H9 (cell line): Measurements from ENCODE around the gene SP140L. TPM values are rescaled to one million over a fixed set of nuclear protein-coding genes. Genes with fewer than 3 reads are reported as not detected.

Experiments
- DNase-seq: peaks from one replicate; pipeline ENCODE4 v3.0.0-alpha.2; 2017
- H2AFZ ChIP-seq: one replicate; pipeline ENCODE4 v1.6.1; 2013; ENCODE audit warnings: mild to moderate bottlenecking, low read length, control low read depth, moderate library complexity
- H2AK5ac ChIP-seq: 2 replicates; pipeline ENCODE4 v1.6.1; 2013; ENCODE audit warnings: low read length, control low read depth, mixed read lengths; ENCODE audit not compliant: insufficient read length
- H2BK120ac ChIP-seq: one replicate; pipeline ENCODE4 v1.6.1; 2013; ENCODE audit warnings: low read depth, mild to moderate bottlenecking, low read length, control low read depth, inconsistent platforms; ENCODE audit not compliant: poor library complexity, severe bottlenecking
- H2BK12ac ChIP-seq: 2 replicates; pipeline ENCODE4 v1.6.1; 2013; ENCODE audit warnings: low read length, control low read depth, mixed read lengths, low read depth; ENCODE audit not compliant: insufficient read length
- H2BK15ac ChIP-seq: 2 replicates; pipeline ENCODE4 v1.6.1; 2013; ENCODE audit warnings: low read depth, low read length, control low read depth
- H2BK20ac ChIP-seq: one replicate; pipeline ENCODE4 v1.6.1; 2013; ENCODE audit warnings: low read depth, mild to moderate bottlenecking, low read length, control low read depth, inconsistent platforms; ENCODE audit not compliant: poor library complexity, severe bottlenecking
- H2BK5ac ChIP-seq: 2 replicates; pipeline ENCODE4 v1.6.1; 2013; ENCODE audit warnings: low read length, control low read depth, mixed read lengths; ENCODE audit not compliant: insufficient read length
- H3K14ac ChIP-seq: 2 replicates; pipeline ENCODE4 v1.6.1; 2013; ENCODE audit warnings: low read length, control low read depth; ENCODE audit not compliant: insufficient read depth
- H3K18ac ChIP-seq: 2 replicates; pipeline ENCODE4 v1.6.1; 2013; ENCODE audit warnings: low read depth, mild to moderate bottlenecking, mixed read lengths, low read length, control low read depth; ENCODE audit not compliant: insufficient read length
- H3K23ac ChIP-seq: 2 replicates; pipeline ENCODE4 v1.6.1; 2013; ENCODE audit warnings: low read length, control low read depth, mixed read lengths, low read depth; ENCODE audit not compliant: insufficient read length
- H3K23me2 ChIP-seq: 2 replicates; pipeline ENCODE4 v1.6.1; 2013; ENCODE audit warnings: low read depth, mild to moderate bottlenecking, mixed read lengths, low read length, control low read depth; ENCODE audit not compliant: insufficient read length, poor library complexity, severe bottlenecking
- H3K27ac ChIP-seq: 2 replicates; pipeline ENCODE4 v1.5.1; 2013; ENCODE audit warnings: low read length, control low read depth, mixed read lengths, low read depth; ENCODE audit not compliant: insufficient read length
- H3K27me3 ChIP-seq: 2 replicates; pipeline ENCODE4 v1.6.1; 2013; ENCODE audit warnings: low read length, control low read depth, inconsistent platforms; ENCODE audit not compliant: insufficient read depth
- H3K4ac ChIP-seq: 2 replicates; pipeline ENCODE4 v1.6.1; 2013; ENCODE audit warnings: low read depth, mild to moderate bottlenecking, control low read depth, inconsistent platforms, low read length, moderate library complexity
- H3K4me1 ChIP-seq: 2 replicates; pipeline ENCODE4 v1.6.1; 2013; ENCODE audit warnings: low read length, control low read depth, inconsistent platforms; ENCODE audit not compliant: insufficient read depth
- H3K4me2 ChIP-seq: 2 replicates; pipeline ENCODE4 v1.6.1; 2013; ENCODE audit warnings: low read length, control low read depth, mixed read lengths; ENCODE audit not compliant: insufficient read length, insufficient read depth
- H3K56ac ChIP-seq: 2 replicates; pipeline ENCODE4 v1.6.1; 2013; ENCODE audit warnings: low read depth, mild to moderate bottlenecking, mixed read lengths, low read length, control low read depth; ENCODE audit not compliant: insufficient read length
- H3K79me1 ChIP-seq: 2 replicates; pipeline ENCODE4 v1.6.1; 2013; ENCODE audit warnings: low read depth, mild to moderate bottlenecking, moderate library complexity, low read length, control low read depth, inconsistent platforms; ENCODE audit not compliant: insufficient read depth, poor library complexity, severe bottlenecking
- H3K79me2 ChIP-seq: 2 replicates; pipeline ENCODE4 v1.6.1; 2013; ENCODE audit warnings: low read length, control low read depth, inconsistent platforms; ENCODE audit not compliant: insufficient read depth
- H3K9ac ChIP-seq: 2 replicates; pipeline ENCODE4 v1.6.1; 2013; ENCODE audit warnings: low read length, control low read depth, mixed read lengths; ENCODE audit not compliant: insufficient read length; ENCODE audit errors: extremely low read depth
- H3K9me3 ChIP-seq: one replicate; pipeline ENCODE4 v1.6.1; 2013; ENCODE audit warnings: low read depth, low read length, inconsistent platforms; ENCODE audit not compliant: control insufficient read depth
- H3T11ph ChIP-seq: one replicate; pipeline ENCODE4 v1.6.1; 2013; ENCODE audit warnings: mild to moderate bottlenecking, low read length, control low read depth, inconsistent platforms
- H4K20me1 ChIP-seq: one replicate; pipeline ENCODE4 v1.6.1; 2013; ENCODE audit not compliant: control insufficient read depth, insufficient read length, insufficient read depth
- H4K5ac ChIP-seq: 2 replicates; pipeline ENCODE4 v1.6.1; 2013; ENCODE audit warnings: low read depth, mild to moderate bottlenecking, mixed read lengths, low read length, control low read depth; ENCODE audit not compliant: insufficient read length
- H4K8ac ChIP-seq: replicated peaks from 2 replicates; pipeline ENCODE4 v1.6.1; 2013; ENCODE audit warnings: low read length, control low read depth, mixed read lengths, low read depth; ENCODE audit not compliant: insufficient read length
- H4K91ac ChIP-seq: 2 replicates; pipeline ENCODE4 v1.6.1; 2013; ENCODE audit warnings: low read depth, mild to moderate bottlenecking, moderate library complexity, mixed read lengths, low read length, control low read depth; ENCODE audit not compliant: insufficient read length
- H3K27ac Mint-ChIP-seq, 3 experiments: 2 replicates in 2 of 3; 3 replicates in 1 of 3; pipeline ENCODE4 v1.8.0; 2020 to 2021; ENCODE audit warnings: mixed read lengths in 3 of 3, mild to moderate bottlenecking in 1 of 3, moderate library complexity in 1 of 3
- H3K27me3 Mint-ChIP-seq: 2 replicates; pipeline ENCODE4 v1.8.0; 2021; ENCODE audit warnings: low read depth, mild to moderate bottlenecking, moderate library complexity, mixed read lengths
- H3K36me3 Mint-ChIP-seq, 3 experiments: 2 replicates in 2 of 3; 3 replicates in 1 of 3; pipeline ENCODE4 v1.8.0; 2020 to 2021; ENCODE audit warnings: low read depth in 3 of 3, mixed read lengths in 3 of 3; ENCODE audit not compliant: insufficient read depth in 1 of 3
- H3K4me1 Mint-ChIP-seq, 2 experiments: 2 replicates each; pipeline ENCODE4 v1.8.0; 2020; ENCODE audit warnings: mixed read lengths in 2 of 2
- H3K4me3 Mint-ChIP-seq, 2 experiments: 2 replicates in 1 of 2; 3 replicates in 1 of 2; pipeline ENCODE4 v1.8.0; 2020 to 2021; ENCODE audit warnings: mild to moderate bottlenecking in 2 of 2, mixed read lengths in 2 of 2, moderate library complexity in 1 of 2
- H3K9me3 Mint-ChIP-seq, 2 experiments: 2 replicates in 1 of 2; 3 replicates in 1 of 2; pipeline ENCODE4 v1.8.0; 2020; ENCODE audit warnings: mild to moderate bottlenecking in 2 of 2, mixed read lengths in 2 of 2, moderate library complexity in 1 of 2
- CTCF ChIP-seq: fragments of 200-600 bp; sonication (generic); conservative IDR thresholded peaks from 3 replicates; pipeline ENCODE4 v1.8.0; 2021; ENCODE audit warnings: antibody characterized with exemption, mild to moderate bottlenecking
- WGBS: extraction: QIAGEN DNeasy Blood & Tissue Kit; methylation state at CpG from one replicate; pipeline ENCODE4 v1.1.7; 2013; ENCODE audit warnings: missing lambda C conversion rate, low lambda C conversion rate, mixed read lengths; ENCODE audit not compliant: insufficient read length; ENCODE audit errors: extremely low coverage; 5-methylcytosine and 5-hydroxymethylcytosine counted together
- total RNA-seq: library from RNA; stranded (reverse); gene quantifications from 2 replicates; pipeline ENCODE4 v1.2.1, GENCODE V29; 2021

Gene SP140L
- total RNA-seq, 1 experiment from 2014 or later = 1.3 TPM

DNA sequence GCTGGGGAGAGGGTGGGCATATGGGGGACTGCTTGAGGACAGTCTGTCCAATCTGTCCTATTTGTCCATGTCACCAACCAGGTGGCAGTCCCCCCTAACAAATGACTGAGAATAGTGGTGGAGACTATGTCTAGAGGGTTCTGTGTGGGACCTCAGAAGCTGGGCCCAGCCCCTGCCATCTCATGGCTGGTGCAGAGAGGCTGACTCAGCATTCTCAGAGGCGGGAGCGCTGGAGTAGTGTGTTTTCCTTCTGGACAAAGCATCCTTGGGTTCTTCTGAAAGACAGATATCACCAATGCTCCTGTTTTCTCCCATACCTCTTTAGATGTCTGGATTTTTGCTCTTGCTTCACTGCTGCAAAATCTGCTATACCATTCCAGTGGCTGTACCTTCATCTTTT is 44.1 kb upstream of the SP140L start:
- WGBS = no CpG with 5 or more reads among the region's 2 CpGs
- Histone ChIP-seq H3K23me2 (no peaks in the 10 kb centered on the region), H3K56ac (no peak overlapping the region), H3K79me1 (no peaks in the 10 kb centered on the region), H3K27ac (no peak overlapping the region), H2BK120ac (no peak overlapping the region), H2AK5ac (no peak overlapping the region), H4K20me1 (no peaks in the 10 kb centered on the region), H3K18ac (no peak overlapping the region), H3K4ac (no peak overlapping the region), H4K91ac (no peak overlapping the region), H3K14ac (no peak overlapping the region), H3K9ac (no peak overlapping the region), H4K5ac (no peak overlapping the region), H3K4me1 (no peaks in the 10 kb centered on the region), H3K4me2 (no peak overlapping the region), H3K79me2 (no peaks in the 10 kb centered on the region), H2BK5ac (no peak overlapping the region), H2AFZ (no peak overlapping the region), H3K27me3 (no peaks in the 10 kb centered on the region), H2BK15ac (no peak overlapping the region), H3T11ph (no peak overlapping the region), H4K8ac (no peak overlapping the region), H3K23ac (no peak overlapping the region), H2BK20ac (no peak overlapping the region), H3K9me3 (no peaks in the 10 kb centered on the region), H2BK12ac (no peak overlapping the region)
- H3K27ac Mint-ChIP-seq = peak overlapping the region in 1 of 3 experiments; percentile 37; a peak in 1 of 7 replicates
- peaks cover 4 to 8% of the 10 kb centered on the region in 2 experiments; a peak in 3 of 5 replicates for H3K9me3 Mint-ChIP-seq
- H3K27me3 Mint-ChIP-seq = no peaks in the 10 kb centered on the region
- no peaks in the 10 kb centered on the region for H3K4me1 Mint-ChIP-seq
- H3K4me3 Mint-ChIP-seq = no peak overlapping the region
- no peak for TF ChIP-seq CTCF
- no peak for DNase-seq
- no peaks in the 10 kb centered on the region; a peak in 1 of 7 replicates for H3K36me3 Mint-ChIP-seq
